ENCODE data around the gene KCNMA1.

The KCNMA1 gene

GRCh38 chr10:76885816-76886215 lies 751.8 kb downstream of the KCNMA1 start:
- Histone ChIP-seq H4K5ac (ENCODE audit: low read length) (no peak overlapping the region), H3K56ac (ENCODE audit: low read length) (no peak overlapping the region), H3K79me1 (ENCODE audit: low read length) (no peaks in the 10 kb centered on the region), H3K36me3 (ENCODE audit: control insufficient read depth, insufficient read depth, low read length) (no peaks in the 10 kb centered on the region), H2BK15ac (replicated peaks; ENCODE audit: low read depth) (no peak overlapping the region), H2BK5ac (ENCODE audit: low read length) (no peak overlapping the region), H3K79me2 (ENCODE audit: control insufficient read depth, insufficient read depth, low read length) (no peaks in the 10 kb centered on the region), H4K8ac (ENCODE audit: low read depth, low read length) (no peak overlapping the region), H3K23ac (ENCODE audit: low read length) (no peak overlapping the region), H3K27ac (ENCODE audit: low read depth, low read length) (no peak overlapping the region), H3K4me3 (ENCODE audit: low read length) (no peak overlapping the region), H3K4me1 (ENCODE audit: control insufficient read depth, low read depth, low read length) (no peaks in the 10 kb centered on the region), H3K4ac (ENCODE audit: low read depth, low read length) (no peak overlapping the region), H2BK120ac (ENCODE audit: low read depth, low read length) (no peak overlapping the region), H3K4me2 (ENCODE audit: low read length) (no peak overlapping the region), H3K27me3 (ENCODE audit: insufficient read depth, low read length, poor library complexity) (no peaks in the 10 kb centered on the region), H3K18ac (ENCODE audit: low read length) (no peak overlapping the region), H2AK5ac (ENCODE audit: low read length) (no peak overlapping the region), H3K9ac (ENCODE audit: low read length) (no peak overlapping the region)
- no peak for DNase-seq
- no CpG with 5 or more reads among the region's 4 CpGs for WGBS (ENCODE audit: extremely low coverage, insufficient coverage, low lambda C conversion rate)

GRCh38 chr10:76884673-76885275 lies 752.8 kb downstream of the KCNMA1 start:
- H3K27ac ChIP-seq (ENCODE audit: low read depth, low read length) = no peak overlapping the region
- no peak overlapping the region for H3K4me3 ChIP-seq (ENCODE audit: low read length)

GRCh38 chr10:76883596-76883995 lies 754.0 kb downstream of the KCNMA1 start:
- Histone ChIP-seq H2BK120ac (ENCODE audit: low read depth, low read length) (no peak overlapping the region), H4K5ac (ENCODE audit: low read length) (no peak overlapping the region), H3K4me2 (ENCODE audit: low read length) (no peak overlapping the region), H3K27ac (ENCODE audit: low read depth, low read length) (no peak overlapping the region), H3K4me1 (ENCODE audit: control insufficient read depth, low read depth, low read length) (no peaks in the 10 kb centered on the region), H2BK5ac (ENCODE audit: low read length) (no peak overlapping the region), H3K4ac (ENCODE audit: low read depth, low read length) (no peak overlapping the region), H3K18ac (ENCODE audit: low read length) (no peak overlapping the region), H3K79me2 (ENCODE audit: control insufficient read depth, insufficient read depth, low read length) (no peaks in the 10 kb centered on the region), H3K27me3 (ENCODE audit: insufficient read depth, low read length, poor library complexity) (no peaks in the 10 kb centered on the region), H3K23ac (ENCODE audit: low read length) (no peak overlapping the region), H3K79me1 (ENCODE audit: low read length) (no peaks in the 10 kb centered on the region), H2BK15ac (replicated peaks; ENCODE audit: low read depth) (no peak overlapping the region), H3K56ac (ENCODE audit: low read length) (no peak overlapping the region), H3K4me3 (ENCODE audit: low read length) (no peak overlapping the region), H2AK5ac (ENCODE audit: low read length) (no peak overlapping the region), H3K36me3 (ENCODE audit: control insufficient read depth, insufficient read depth, low read length) (no peaks in the 10 kb centered on the region), H4K8ac (ENCODE audit: low read depth, low read length) (no peak overlapping the region), H3K9ac (ENCODE audit: low read length) (no peak overlapping the region)
- no CpG with 5 or more reads among the region's 1 CpG for WGBS (ENCODE audit: extremely low coverage, insufficient coverage, low lambda C conversion rate)
- no peak for DNase-seq

More at GRCh38 chr10:76884673-76885275, 752.8 kb downstream of the KCNMA1 start:
- Histone ChIP-seq H2AK5ac (ENCODE audit: low read length) (no peak overlapping the region), H3K79me1 (ENCODE audit: low read length) (no peaks in the 10 kb centered on the region), H2BK120ac (ENCODE audit: low read depth, low read length) (no peak overlapping the region), H3K23ac (ENCODE audit: low read length) (no peak overlapping the region), H3K79me2 (ENCODE audit: control insufficient read depth, insufficient read depth, low read length) (no peaks in the 10 kb centered on the region), H4K5ac (ENCODE audit: low read length) (no peak overlapping the region), H4K8ac (ENCODE audit: low read depth, low read length) (no peak overlapping the region), H3K27me3 (ENCODE audit: insufficient read depth, low read length, poor library complexity) (no peaks in the 10 kb centered on the region), H3K4me1 (ENCODE audit: control insufficient read depth, low read depth, low read length) (no peaks in the 10 kb centered on the region), H2BK5ac (ENCODE audit: low read length) (no peak overlapping the region), H3K4me2 (ENCODE audit: low read length) (no peak overlapping the region), H2BK15ac (replicated peaks; ENCODE audit: low read depth) (no peak overlapping the region), H3K36me3 (ENCODE audit: control insufficient read depth, insufficient read depth, low read length) (no peaks in the 10 kb centered on the region), H3K18ac (ENCODE audit: low read length) (no peak overlapping the region), H3K9ac (ENCODE audit: low read length) (no peak overlapping the region), H3K56ac (ENCODE audit: low read length) (no peak overlapping the region), H3K4ac (ENCODE audit: low read depth, low read length) (no peak overlapping the region)
- no peak for DNase-seq
- no CpG with 5 or more reads among the region's 4 CpGs for WGBS (ENCODE audit: extremely low coverage, insufficient coverage, low lambda C conversion rate)

GRCh38 chr10:76882796-76883195 lies 754.8 kb downstream of the KCNMA1 start:
- no peak overlapping the region for H3K4ac ChIP-seq (ENCODE audit: low read depth, low read length)
- no peak overlapping the region for H4K5ac ChIP-seq (ENCODE audit: low read length)
- DNase-seq = no peak
- no peak overlapping the region for H4K8ac ChIP-seq (ENCODE audit: low read depth, low read length)
- H3K36me3 ChIP-seq (ENCODE audit: control insufficient read depth, insufficient read depth, low read length) = no peaks in the 10 kb centered on the region
- H2BK5ac ChIP-seq (ENCODE audit: low read length) = no peak overlapping the region
- no peaks in the 10 kb centered on the region for H3K4me1 ChIP-seq (ENCODE audit: control insufficient read depth, low read depth, low read length)
- no peak overlapping the region for H2BK15ac ChIP-seq (replicated peaks; ENCODE audit: low read depth)
- no peak overlapping the region for H3K23ac ChIP-seq (ENCODE audit: low read length)
- no peak overlapping the region for H3K18ac ChIP-seq (ENCODE audit: low read length)
- H3K27me3 ChIP-seq (ENCODE audit: insufficient read depth, low read length, poor library complexity) = no peaks in the 10 kb centered on the region
- no peak overlapping the region for H3K27ac ChIP-seq (ENCODE audit: low read depth, low read length)
- H2AK5ac ChIP-seq (ENCODE audit: low read length) = no peak overlapping the region
- no peaks in the 10 kb centered on the region for H3K79me2 ChIP-seq (ENCODE audit: control insufficient read depth, insufficient read depth, low read length)
- no peak overlapping the region for H3K4me3 ChIP-seq (ENCODE audit: low read length)
- no peak overlapping the region for H3K56ac ChIP-seq (ENCODE audit: low read length)
- no peak overlapping the region for H3K4me2 ChIP-seq (ENCODE audit: low read length)
- H2BK120ac ChIP-seq (ENCODE audit: low read depth, low read length) = no peak overlapping the region
- H3K79me1 ChIP-seq (ENCODE audit: low read length) = no peaks in the 10 kb centered on the region
- no peak overlapping the region for H3K9ac ChIP-seq (ENCODE audit: low read length)

GRCh38 chr10:76882245-76882644 lies 755.4 kb downstream of the KCNMA1 start:
- no CpG with 5 or more reads among the region's 6 CpGs for WGBS (ENCODE audit: extremely low coverage, insufficient coverage, low lambda C conversion rate)
- Histone ChIP-seq H3K9ac (ENCODE audit: low read length) (no peak overlapping the region), H2BK15ac (replicated peaks; ENCODE audit: low read depth) (no peak overlapping the region), H4K8ac (ENCODE audit: low read depth, low read length) (no peak overlapping the region), H3K27ac (ENCODE audit: low read depth, low read length) (no peak overlapping the region), H3K23ac (ENCODE audit: low read length) (no peak overlapping the region), H4K5ac (ENCODE audit: low read length) (no peak overlapping the region), H3K79me2 (ENCODE audit: control insufficient read depth, insufficient read depth, low read length) (no peaks in the 10 kb centered on the region), H3K4me2 (ENCODE audit: low read length) (no peak overlapping the region), H3K56ac (ENCODE audit: low read length) (no peak overlapping the region), H3K4ac (ENCODE audit: low read depth, low read length) (no peak overlapping the region), H3K18ac (ENCODE audit: low read length) (no peak overlapping the region), H2BK5ac (ENCODE audit: low read length) (no peak overlapping the region), H3K27me3 (ENCODE audit: insufficient read depth, low read length, poor library complexity) (no peaks in the 10 kb centered on the region), H3K36me3 (ENCODE audit: control insufficient read depth, insufficient read depth, low read length) (no peaks in the 10 kb centered on the region), H3K79me1 (ENCODE audit: low read length) (no peaks in the 10 kb centered on the region), H3K4me1 (ENCODE audit: control insufficient read depth, low read depth, low read length) (no peaks in the 10 kb centered on the region), H2BK120ac (ENCODE audit: low read depth, low read length) (no peak overlapping the region), H3K4me3 (ENCODE audit: low read length) (no peak overlapping the region), H2AK5ac (ENCODE audit: low read length) (no peak overlapping the region)
- DNase-seq = no peak

- no CpG with 5 or more reads among the region's 3 CpGs for WGBS (ENCODE audit: extremely low coverage, insufficient coverage, low lambda C conversion rate)
- no peak overlapping the region for H4K8ac ChIP-seq (ENCODE audit: low read depth, low read length)
- H2AK5ac ChIP-seq (ENCODE audit: low read length) = no peak overlapping the region
- H3K4me2 ChIP-seq (ENCODE audit: low read length) = no peak overlapping the region
- H3K4ac ChIP-seq (ENCODE audit: low read depth, low read length) = no peak overlapping the region
- no peak overlapping the region for H2BK15ac ChIP-seq (replicated peaks; ENCODE audit: low read depth)
- no peaks in the 10 kb centered on the region for H3K79me2 ChIP-seq (ENCODE audit: control insufficient read depth, insufficient read depth, low read length)
- no peak overlapping the region for H3K23ac ChIP-seq (ENCODE audit: low read length)
- H3K18ac ChIP-seq (ENCODE audit: low read length) = no peak overlapping the region
- no peak overlapping the region for H2BK5ac ChIP-seq (ENCODE audit: low read length)
- H2BK120ac ChIP-seq (ENCODE audit: low read depth, low read length) = no peak overlapping the region
- H3K9ac ChIP-seq (ENCODE audit: low read length) = no peak overlapping the region
- H3K4me1 ChIP-seq (ENCODE audit: control insufficient read depth, low read depth, low read length) = no peaks in the 10 kb centered on the region
- H3K36me3 ChIP-seq (ENCODE audit: control insufficient read depth, insufficient read depth, low read length) = no peaks in the 10 kb centered on the region
- no peak overlapping the region for H3K56ac ChIP-seq (ENCODE audit: low read length)
- H3K79me1 ChIP-seq (ENCODE audit: low read length) = no peaks in the 10 kb centered on the region
- H3K27me3 ChIP-seq (ENCODE audit: insufficient read depth, low read length, poor library complexity) = no peaks in the 10 kb centered on the region
- H3K4me3 ChIP-seq (ENCODE audit: low read length) = no peak overlapping the region
- H4K5ac ChIP-seq (ENCODE audit: low read length) = no peak overlapping the region
- H3K27ac ChIP-seq (ENCODE audit: low read depth, low read length) = no peak overlapping the region
- DNase-seq = no peak
Observed at GRCh38 chr10:76881477-76882220, 756.0 kb downstream of the KCNMA1 start.

All from mesendoderm (in vitro differentiated cells).